Lower lobe of right lung (tissue), 2 donors: ENCODE results near the gene RNF103. TPM values are rescaled to one million over a fixed set of nuclear protein-coding genes. Genes with fewer than 3 reads are reported as not detected.

Source experiments
- ATAC-seq, 2 donors: fragments of 200-7000 bp; cut with Tn5 transposase; one replicate each; pipeline ENCODE4 v1.9.1; 2020 to 2022; ENCODE audit warnings: mild to moderate bottlenecking in 2 of 2, moderate library complexity in 2 of 2
- DNase-seq: peaks from one replicate; pipeline ENCODE4 v3.0.0-alpha.2; 2020
- H3K27ac ChIP-seq: fragments of 200-600 bp; one replicate; pipeline ENCODE4 v1.8.0; 2022
- H3K27me3 ChIP-seq: fragments of 200-600 bp; one replicate; pipeline ENCODE4 v1.8.0; 2022; ENCODE audit warnings: low read depth
- H3K36me3 ChIP-seq: fragments of 200-600 bp; one replicate; pipeline ENCODE4 v1.8.0; 2022; ENCODE audit warnings: mild to moderate bottlenecking
- H3K4me1 ChIP-seq: fragments of 200-600 bp; one replicate; pipeline ENCODE4 v1.8.0; 2022
- H3K4me3 ChIP-seq: fragments of 200-600 bp; one replicate; pipeline ENCODE4 v1.8.0; 2022; ENCODE audit warnings: mild to moderate bottlenecking
- H3K9me3 ChIP-seq: fragments of 200-600 bp; one replicate; pipeline ENCODE4 v1.8.0; 2022
- CTCF ChIP-seq: fragments of 200-600 bp; IDR thresholded peaks from one replicate; pipeline ENCODE4 v1.8.0; 2022; ENCODE audit warnings: antibody characterized with exemption, mild to moderate bottlenecking
- intact Hi-C: fragments of 100-400 bp; cut with DNase I; formaldehyde crosslinking; loops from one replicate; pipeline ENCODE4 v1.11.0; 2022
- total RNA-seq: library from RNA; stranded (reverse); fragmentation: NEBNext Ultra II Directional; extraction: Animal tissue kit (Norgen Biotek cat#: 25700); gene quantifications from one replicate; pipeline ENCODE4 v1.2.1, GENCODE V29; 2021
- donor health status: DM: no; HTN: yes; CAD: no; lungs with severe emphysema.

RNF103 gene
- total RNA-seq, 1 donor from 2014 or later: 23.3 TPM

- Histone ChIP-seq H3K4me3 (no peak overlapping the region), H3K36me3 (no peaks in the 10 kb centered on the region), H3K9me3 (peaks cover 17% of the 10 kb centered on the region), H3K27ac (no peak overlapping the region), H3K4me1 (no peaks in the 10 kb centered on the region), H3K27me3 (no peaks in the 10 kb centered on the region)
- ATAC-seq: no peak
- DNase-seq: no peak
- TF ChIP-seq CTCF: no peak
- intact Hi-C loops: no loop called here
These were observed 22.7 kb upstream of the RNF103 start for GRCh38 chr2:86646329-86646728.

- Histone ChIP-seq H3K36me3 (no peaks in the 10 kb centered on the region), H3K4me1 (no peaks in the 10 kb centered on the region), H3K27ac (no peak overlapping the region), H3K4me3 (no peak overlapping the region), H3K9me3 (peaks cover 17% of the 10 kb centered on the region), H3K27me3 (no peaks in the 10 kb centered on the region)
- DNase-seq (no peak), ATAC-seq (no peak)
- intact Hi-C loops: no loop called here
- no peak for TF ChIP-seq CTCF
These were observed 22.1 kb upstream of the RNF103 start for GRCh38 chr2:86645752-86646151.

GRCh38 chr2:86638712-86639111 is 15.0 kb upstream of the RNF103 start:
- intact Hi-C loops: no loop called here
- Histone ChIP-seq H3K4me1 (no peaks in the 10 kb centered on the region), H3K9me3 (peaks cover 4% of the 10 kb centered on the region), H3K27ac (no peak overlapping the region), H3K36me3 (no peaks in the 10 kb centered on the region), H3K4me3 (no peak overlapping the region), H3K27me3 (no peaks in the 10 kb centered on the region)
- no peak for ATAC-seq
- DNase-seq: no peak
- TF ChIP-seq CTCF: no peak

GRCh38 chr2:86636842-86637241 is 13.2 kb upstream of the RNF103 start:
- H3K27me3 ChIP-seq: no peaks in the 10 kb centered on the region
- no peak overlapping the region for H3K4me3 ChIP-seq
- no peak for TF ChIP-seq CTCF
- H3K9me3 ChIP-seq: peaks cover 4% of the 10 kb centered on the region
- H3K4me1 ChIP-seq: no peaks in the 10 kb centered on the region
- no peaks in the 10 kb centered on the region for H3K36me3 ChIP-seq
- ATAC-seq: no peak
- intact Hi-C loops: no loop called here
- H3K27ac ChIP-seq: no peak overlapping the region
- no peak for DNase-seq

- H3K4me1 ChIP-seq: no peaks in the 10 kb centered on the region
- H3K27ac ChIP-seq: no peak overlapping the region
- no peaks in the 10 kb centered on the region for H3K27me3 ChIP-seq
- no peak overlapping the region for H3K4me3 ChIP-seq
- DNase-seq (no peak), ATAC-seq (no peak)
- no peak for TF ChIP-seq CTCF
- no peaks in the 10 kb centered on the region for H3K9me3 ChIP-seq
- H3K36me3 ChIP-seq: no peaks in the 10 kb centered on the region
- intact Hi-C loops: no loop called here
These were observed 10.7 kb upstream of the RNF103 start for GRCh38 chr2:86634352-86634751.

GRCh38 chr2:86633155-86633651 is 9.5 kb upstream of the RNF103 start:
- no peak overlapping the region for H3K4me3 ChIP-seq
- H3K4me1 ChIP-seq: no peaks in the 10 kb centered on the region
- ATAC-seq: peak in 1 of 2 donors; percentile 15
- H3K27me3 ChIP-seq: no peaks in the 10 kb centered on the region
- H3K27ac ChIP-seq: no peak overlapping the region
- no peak for TF ChIP-seq CTCF
- no peaks in the 10 kb centered on the region for H3K9me3 ChIP-seq
- no peak for DNase-seq
- no peaks in the 10 kb centered on the region for H3K36me3 ChIP-seq
- intact Hi-C loops: no loop called here
